HG03342 (cell line): ENCODE measurements around the gene PPM1J.
"Not testable (repeated sequence)": the region's sequence is repeated elsewhere in the genome, so short reads cannot be mapped to it uniquely, and the experiment has no call there.

ENCODE experiments used
- ATAC-seq: cut with Tn5 transposase; IDR thresholded peaks from one replicate; pipeline ENCODE4 v1.9.1; 2021; ENCODE audit warnings: mild to moderate bottlenecking, moderate library complexity; ENCODE audit not compliant: unreplicated experiment

The PPM1J gene

DNA sequence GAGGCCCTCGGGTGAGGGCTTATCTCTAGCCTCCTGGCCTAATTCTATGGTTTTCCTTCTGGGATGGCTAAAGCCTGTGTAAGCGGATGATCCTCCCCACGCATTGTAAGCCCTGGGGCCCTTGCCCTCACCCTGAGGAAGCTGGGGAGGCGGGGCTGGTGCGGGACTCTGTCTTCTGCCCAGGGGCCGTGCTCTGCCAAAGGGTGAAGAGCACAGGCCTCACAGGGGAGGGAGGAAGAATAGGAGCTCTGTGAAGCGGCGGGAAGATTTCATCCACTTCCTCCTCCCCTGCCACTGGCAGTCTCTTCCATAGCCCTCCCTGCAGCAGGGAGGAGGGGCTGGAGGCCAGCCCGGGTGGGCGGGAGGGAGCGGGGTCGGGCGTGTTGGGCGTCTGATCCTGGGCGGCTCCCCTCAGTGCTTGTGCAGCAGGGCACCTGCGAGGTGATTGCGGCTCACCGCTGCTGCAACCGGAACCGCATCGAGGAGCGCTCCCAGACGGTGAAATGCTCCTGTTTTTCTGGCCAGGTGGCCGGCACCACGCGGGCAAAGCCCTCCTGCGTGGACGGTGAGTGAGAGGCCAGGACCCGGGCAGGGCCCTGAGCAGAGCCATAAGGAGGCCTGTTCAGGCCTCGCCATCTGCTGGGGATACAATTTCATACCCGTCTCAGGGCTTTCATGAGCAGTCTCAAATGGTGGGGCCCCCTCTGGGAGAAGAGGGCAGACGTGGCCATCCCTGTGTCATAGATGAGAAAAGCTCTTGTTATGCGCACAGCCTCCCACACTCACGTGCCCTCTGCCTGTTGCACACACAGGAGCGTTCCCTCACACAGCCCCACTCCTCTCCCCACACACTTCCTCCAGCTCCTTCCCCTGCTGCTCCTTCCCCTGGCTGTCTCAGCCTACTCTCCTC lies 7.7 kb upstream of the PPM1J start:
- no peak for ATAC-seq

DNA sequence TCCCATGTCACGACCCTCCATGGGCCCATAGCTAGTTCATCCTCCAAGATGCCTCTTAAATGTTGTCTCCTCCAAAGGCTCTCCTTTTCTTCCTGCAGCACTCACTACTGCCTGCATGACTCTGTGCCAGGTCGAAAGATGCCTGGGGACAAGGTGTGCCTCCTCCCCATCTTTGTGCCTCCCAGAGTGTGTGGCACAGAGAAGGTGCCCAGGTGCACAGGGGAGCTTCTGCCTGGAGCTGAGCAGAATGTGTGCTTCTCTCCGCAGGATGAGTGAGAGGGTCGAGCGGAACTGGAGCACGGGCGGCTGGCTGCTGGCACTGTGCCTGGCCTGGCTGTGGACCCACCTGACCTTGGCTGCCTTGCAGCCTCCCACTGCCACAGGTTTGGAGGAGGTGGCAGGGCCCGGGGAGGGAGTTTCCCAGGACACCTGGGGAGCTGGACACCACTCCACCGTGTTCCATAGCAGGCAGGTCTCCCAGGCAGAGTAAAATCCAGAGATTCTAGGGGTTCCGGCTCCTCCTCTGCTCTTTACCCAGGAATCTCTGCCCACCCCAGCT lies 6.9 kb upstream of the PPM1J start:
- no peak for ATAC-seq

GRCh38 chr1:112721294-112721693 lies 6.2 kb upstream of the PPM1J start:
- ATAC-seq = not testable (repeated sequence)

- ATAC-seq = no peak
Measured at GRCh38 chr1:112720800-112721199, 5.7 kb upstream of the PPM1J start.

GRCh38 chr1:112719706-112720105 lies 4.6 kb upstream of the PPM1J start:
- no peak for ATAC-seq

GRCh38 chr1:112718691-112719418 lies 3.7 kb upstream of the PPM1J start:
- ATAC-seq = no peak

- ATAC-seq = no peak
Measured at GRCh38 chr1:112717263-112717873, 2.2 kb upstream of the PPM1J start.

DNA sequence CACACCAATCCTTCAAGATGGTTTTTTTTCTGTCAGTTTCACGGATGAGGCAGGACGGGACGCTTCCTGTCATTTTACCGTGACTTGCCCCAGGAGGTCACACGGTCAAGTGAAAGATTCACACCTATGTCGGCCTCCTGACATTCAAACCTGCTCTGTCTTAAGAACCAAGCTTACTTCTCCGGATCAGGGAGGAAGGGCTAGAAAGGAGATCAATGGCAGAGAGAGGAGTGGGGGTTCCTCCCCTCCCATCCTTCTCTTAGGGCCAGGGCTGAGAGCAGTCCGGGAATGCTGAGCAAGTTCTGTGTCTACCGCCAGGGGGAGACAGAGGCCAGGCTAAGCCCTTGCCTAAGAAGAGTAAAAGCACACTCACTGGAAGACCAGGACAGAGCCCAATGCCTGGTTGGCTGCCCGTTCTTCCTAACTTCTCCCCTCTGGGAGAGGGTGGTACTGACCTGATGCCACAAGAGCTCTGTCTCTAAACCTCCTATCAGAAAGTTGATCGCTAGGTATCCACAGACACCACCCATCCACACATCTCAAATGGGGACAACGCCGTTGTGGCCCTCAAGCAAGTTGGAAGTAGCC lies 1.1 kb upstream of the PPM1J start:
- ATAC-seq = peak; percentile 33

- peak; percentile 7 for ATAC-seq
Measured at GRCh38 chr1:112714313-112715263, 544 bp downstream of the PPM1J start.

DNA sequence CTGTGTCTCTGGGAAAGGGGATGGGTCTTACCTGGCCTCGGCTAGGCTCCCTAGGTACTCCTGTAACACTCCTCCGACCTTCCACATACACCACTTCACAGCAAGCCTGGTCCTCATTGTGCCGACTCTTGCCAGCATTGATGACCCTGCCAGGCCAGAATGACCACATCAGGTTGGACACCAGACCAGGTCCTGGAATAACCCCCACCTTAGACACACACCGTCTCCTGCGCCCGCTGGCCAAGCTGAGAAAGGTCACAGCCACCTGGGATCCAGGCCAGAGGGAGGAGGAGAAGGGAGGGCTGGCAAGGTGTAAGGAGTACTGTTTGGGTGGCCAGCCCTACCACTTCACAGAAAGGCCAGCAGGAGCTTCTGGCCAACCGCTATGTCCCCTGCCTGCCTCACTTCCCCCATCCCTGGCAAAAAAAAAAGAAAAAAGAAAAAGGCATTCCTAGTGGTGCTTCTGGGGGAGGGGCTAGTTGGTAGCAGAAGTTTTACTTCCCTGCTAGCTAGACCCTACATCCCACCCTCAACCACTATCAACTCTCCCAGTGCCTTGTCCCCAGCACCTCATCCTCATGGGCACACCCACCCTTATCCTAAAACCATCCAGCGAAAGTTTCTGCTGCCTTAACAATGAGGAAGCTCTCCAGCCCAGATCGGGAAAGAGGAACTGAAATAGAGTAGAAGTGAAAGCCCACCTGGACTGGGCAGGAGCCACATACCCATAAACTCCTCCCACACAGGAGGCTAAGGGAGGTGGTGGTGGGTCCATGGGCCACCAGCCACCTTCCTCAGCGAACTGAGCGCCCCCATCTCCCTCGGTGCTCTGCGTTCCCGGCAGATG lies 1.4 kb downstream of the PPM1J start:
- peak; percentile 31 for ATAC-seq

- ATAC-seq = no peak
Measured at GRCh38 chr1:112712701-112713128, 2.4 kb downstream of the PPM1J start.

- ATAC-seq = no peak
Measured at GRCh38 chr1:112712191-112712590, 2.9 kb downstream of the PPM1J start.

- no peak for ATAC-seq
Measured at GRCh38 chr1:112711670-112712069, 3.5 kb downstream of the PPM1J start.

DNA sequence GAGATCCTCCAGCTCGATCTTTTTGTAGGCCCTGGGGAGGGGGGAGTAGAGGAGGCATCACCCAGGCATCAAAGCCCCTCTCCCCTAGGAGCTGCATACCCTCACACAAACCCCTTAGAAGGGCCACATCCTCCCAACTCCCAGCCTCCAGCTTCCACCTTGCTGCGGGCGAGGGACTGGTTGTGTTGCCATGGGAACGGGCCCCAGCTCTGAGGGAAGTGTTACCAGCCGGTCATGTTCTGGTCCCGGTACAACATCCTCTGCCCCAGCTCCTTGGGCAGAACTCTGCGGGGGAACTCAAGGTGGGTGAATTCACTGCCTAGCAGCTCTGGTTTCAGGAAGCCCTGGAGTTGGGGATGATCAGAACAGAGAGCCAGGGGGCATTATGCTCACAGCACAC lies 4.1 kb downstream of the PPM1J start:
- no peak for ATAC-seq

GRCh38 chr1:112710586-112710985 lies 4.5 kb downstream of the PPM1J start:
- ATAC-seq = no peak

DNA sequence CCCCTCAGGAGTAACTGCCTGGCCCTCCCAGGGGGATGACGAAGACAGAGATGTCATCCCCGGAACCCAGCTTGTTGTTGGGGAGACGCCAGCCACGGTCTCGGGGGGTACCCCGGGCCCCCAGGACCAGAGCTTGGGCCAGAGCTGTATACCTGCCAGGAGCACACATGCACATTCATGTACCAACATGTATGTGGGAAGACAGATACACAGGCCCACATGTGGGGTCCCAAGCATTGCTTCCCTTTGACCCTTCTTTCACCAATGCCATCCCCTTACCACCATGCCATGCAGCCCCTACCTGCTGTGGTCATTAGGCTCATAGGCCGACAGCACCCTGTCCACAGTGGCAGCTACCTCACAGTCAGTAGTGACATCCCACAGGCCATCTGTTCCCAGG lies 5.0 kb downstream of the PPM1J start:
- no peak for ATAC-seq

DNA sequence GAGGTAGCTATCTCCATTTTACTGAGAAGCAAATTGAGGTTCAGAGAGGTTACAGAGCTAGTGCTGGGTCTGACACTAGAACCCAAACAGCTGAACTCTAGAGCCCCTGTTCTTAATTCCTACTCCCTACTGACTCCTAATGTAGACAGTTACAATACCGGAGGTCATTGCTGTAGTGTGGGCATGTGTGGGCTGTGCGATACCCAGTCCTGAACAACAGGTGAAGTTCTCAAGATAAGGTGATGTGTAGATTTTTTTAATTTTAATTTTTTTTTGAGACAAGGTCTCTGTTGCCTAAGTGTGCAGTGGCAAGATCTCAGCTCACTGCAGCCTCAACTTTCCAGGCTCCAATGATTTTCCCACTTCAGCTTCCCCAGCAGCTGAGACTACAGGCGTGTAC lies 6.6 kb downstream of the PPM1J start:
- no peak for ATAC-seq

- no peak for ATAC-seq
Measured at GRCh38 chr1:112708002-112708448, 7.1 kb downstream of the PPM1J start.
